Uterus (tissue), 2 donors: ENCODE results near the gene SUGP2.

Experiments
- POLR2A ChIP-seq, 2 donors: fragments of 450-650 bp; IDR thresholded peaks; one replicate each; pipeline ENCODE4 v1.6.1; 2016; ENCODE audit warnings: antibody characterized with exemption in 2 of 2, mild to moderate bottlenecking in 1 of 2, moderate library complexity in 1 of 2
- TF ChIP-seq, protein P1 (sequence below), 4 experiments: fragments of 200-600 bp in 2 of 4; fragments of 450-650 bp in 2 of 4; sonication (generic) in 2 of 4; IDR thresholded peaks; one replicate each; pipeline ENCODE4 v1.5.1; 2016 to 2019; ENCODE audit warnings: antibody characterized with exemption in 4 of 4, mild to moderate bottlenecking in 2 of 4, moderate library complexity in 1 of 4

GRCh38 chr19:18946335-18946734 is 87.0 kb downstream of the SUGP2 start:
- TF ChIP-seq, protein P1, sequence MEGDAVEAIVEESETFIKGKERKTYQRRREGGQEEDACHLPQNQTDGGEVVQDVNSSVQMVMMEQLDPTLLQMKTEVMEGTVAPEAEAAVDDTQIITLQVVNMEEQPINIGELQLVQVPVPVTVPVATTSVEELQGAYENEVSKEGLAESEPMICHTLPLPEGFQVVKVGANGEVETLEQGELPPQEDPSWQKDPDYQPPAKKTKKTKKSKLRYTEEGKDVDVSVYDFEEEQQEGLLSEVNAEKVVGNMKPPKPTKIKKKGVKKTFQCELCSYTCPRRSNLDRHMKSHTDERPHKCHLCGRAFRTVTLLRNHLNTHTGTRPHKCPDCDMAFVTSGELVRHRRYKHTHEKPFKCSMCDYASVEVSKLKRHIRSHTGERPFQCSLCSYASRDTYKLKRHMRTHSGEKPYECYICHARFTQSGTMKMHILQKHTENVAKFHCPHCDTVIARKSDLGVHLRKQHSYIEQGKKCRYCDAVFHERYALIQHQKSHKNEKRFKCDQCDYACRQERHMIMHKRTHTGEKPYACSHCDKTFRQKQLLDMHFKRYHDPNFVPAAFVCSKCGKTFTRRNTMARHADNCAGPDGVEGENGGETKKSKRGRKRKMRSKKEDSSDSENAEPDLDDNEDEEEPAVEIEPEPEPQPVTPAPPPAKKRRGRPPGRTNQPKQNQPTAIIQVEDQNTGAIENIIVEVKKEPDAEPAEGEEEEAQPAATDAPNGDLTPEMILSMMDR (IDR thresholded peaks at IDR 0.05): no peak
- no peak for TF ChIP-seq POLR2A (IDR thresholded peaks at IDR 0.05)
